WTC11 (cell line): ENCODE measurements around the gene CAMTA1. TPM values are rescaled to one million over a fixed set of nuclear protein-coding genes. Genes with fewer than 3 reads are reported as not detected.

ENCODE experiments used
- ATAC-seq: fragments of 200-7000 bp; cut with Tn5 transposase; 2 replicates; pipeline ENCODE4 v1.10.0; 2021; ENCODE audit warnings: mild to moderate bottlenecking, moderate library complexity
- CTCF ChIA-PET: fragments of 300-600 bp; sonication (Branson Sonifier 250); formaldehyde crosslinking; loops from one replicate; lab custom pipeline; 2021; ENCODE audit warnings: antibody characterized with exemption; lab: Charles Lee
- POLR2A ChIA-PET: fragments of 350-600 bp; sonication (Branson Sonifier 250); formaldehyde crosslinking; loops from one replicate; lab custom pipeline; 2021; ENCODE audit warnings: antibody characterized with exemption; lab: Charles Lee
- DNase-seq: peaks from one replicate; pipeline ENCODE4 v3.0.0; 2021; ENCODE audit warnings: low spot score
- H3K27ac Mint-ChIP-seq: 2 replicates; pipeline ENCODE4 v1.8.0; 2021; ENCODE audit warnings: mixed read lengths
- H3K27me3 Mint-ChIP-seq: 2 replicates; pipeline ENCODE4 v1.8.0; 2021; ENCODE audit warnings: low read depth, mild to moderate bottlenecking, moderate library complexity, mixed read lengths
- H3K36me3 Mint-ChIP-seq: 2 replicates; pipeline ENCODE4 v1.8.0; 2021; ENCODE audit warnings: mixed read lengths
- H3K4me1 Mint-ChIP-seq: 2 replicates; pipeline ENCODE4 v1.8.0; 2022; ENCODE audit warnings: mixed read lengths
- H3K4me3 Mint-ChIP-seq: 2 replicates; pipeline ENCODE4 v1.8.0; 2021; ENCODE audit warnings: mild to moderate bottlenecking, moderate library complexity, mixed read lengths
- H3K9me3 Mint-ChIP-seq: 2 replicates; pipeline ENCODE4 v1.8.0; 2021; ENCODE audit warnings: mixed read lengths
- ATF1 ChIP-seq: sonication (generic); formaldehyde crosslinking; IDR thresholded peaks from 2 replicates; pipeline ENCODE4 v1.8.1; 2023; ENCODE audit warnings: mild to moderate bottlenecking, moderate library complexity, missing genetic modification reagents
- ELF4 ChIP-seq: sonication (generic); formaldehyde crosslinking; IDR thresholded peaks from 2 replicates; pipeline ENCODE4 v1.8.1; 2022; ENCODE audit warnings: low read depth, mild to moderate bottlenecking, moderate library complexity, missing genetic modification reagents
- ESRRA ChIP-seq: sonication (generic); formaldehyde crosslinking; IDR thresholded peaks from 2 replicates; pipeline ENCODE4 v1.8.1; 2022; ENCODE audit warnings: mild to moderate bottlenecking, missing genetic modification reagents, borderline replicate concordance
- ETV6 ChIP-seq: sonication (generic); formaldehyde crosslinking; IDR thresholded peaks from 2 replicates; pipeline ENCODE4 v1.8.1; 2022; ENCODE audit warnings: mild to moderate bottlenecking, missing genetic modification reagents
- GABPB1 ChIP-seq: sonication (generic); formaldehyde crosslinking; IDR thresholded peaks from 2 replicates; pipeline ENCODE4 v1.8.1; 2023; ENCODE audit warnings: mild to moderate bottlenecking, missing genetic modification reagents
- MLX ChIP-seq: sonication (generic); formaldehyde crosslinking; IDR thresholded peaks from 2 replicates; pipeline ENCODE4 v1.8.1; 2023; ENCODE audit warnings: mild to moderate bottlenecking, missing genetic modification reagents, moderate library complexity
- NFATC4 ChIP-seq: fragments of 250-450 bp; sonication (Bioruptor Pico); IDR thresholded peaks from 2 replicates; pipeline ENCODE4 v1.9.0; 2021; ENCODE audit warnings: mild to moderate bottlenecking
- NFE2L1 ChIP-seq: sonication (generic); formaldehyde crosslinking; IDR thresholded peaks from 2 replicates; pipeline ENCODE4 v1.8.1; 2023; ENCODE audit warnings: missing genetic modification reagents
- SMAD3 ChIP-seq: sonication (generic); formaldehyde crosslinking; IDR thresholded peaks from 2 replicates; pipeline ENCODE4 v1.8.0; 2022; ENCODE audit warnings: missing genetic modification reagents, mild to moderate bottlenecking, borderline replicate concordance
- SMAD4 ChIP-seq: sonication (generic); formaldehyde crosslinking; IDR thresholded peaks from 2 replicates; pipeline ENCODE4 v1.8.0; 2022; ENCODE audit warnings: mild to moderate bottlenecking, missing genetic modification reagents
- TEAD4 ChIP-seq: sonication (generic); formaldehyde crosslinking; IDR thresholded peaks from 2 replicates; pipeline ENCODE4 v1.8.0; 2022; ENCODE audit warnings: mild to moderate bottlenecking, missing genetic modification reagents
- USF2 ChIP-seq: sonication (generic); formaldehyde crosslinking; IDR thresholded peaks from 2 replicates; pipeline ENCODE4 v1.8.1; 2023; ENCODE audit warnings: mild to moderate bottlenecking, missing genetic modification reagents, moderate library complexity
- ZNF416 ChIP-seq: fragments of 250-450 bp; sonication (Bioruptor Pico); IDR thresholded peaks from 2 replicates; pipeline ENCODE4 v1.9.0; 2021; ENCODE audit warnings: mild to moderate bottlenecking, inconsistent platforms
- ZNF512 ChIP-seq: sonication (generic); formaldehyde crosslinking; IDR thresholded peaks from 2 replicates; pipeline ENCODE4 v1.8.1; 2022; ENCODE audit warnings: missing genetic modification reagents, borderline replicate concordance
- ZNF532 ChIP-seq: fragments of 250-450 bp; sonication (Bioruptor Pico); IDR thresholded peaks from 2 replicates; pipeline ENCODE4 v1.9.0; 2021; ENCODE audit warnings: mild to moderate bottlenecking, borderline replicate concordance
- ZNF671 ChIP-seq: fragments of 250-450 bp; sonication (Bioruptor Pico); IDR thresholded peaks from 2 replicates; pipeline ENCODE4 v1.8.0; 2021; ENCODE audit warnings: mild to moderate bottlenecking
- total RNA-seq: library from RNA; stranded (reverse); gene quantifications from 3 replicates; pipeline ENCODE4 v1.2.3, GENCODE V29; 2021
- TF ChIP-seq, protein P1 (sequence below): sonication (generic); formaldehyde crosslinking; IDR thresholded peaks from 2 replicates; pipeline ENCODE4 v1.8.1; 2022; ENCODE audit warnings: mild to moderate bottlenecking, missing genetic modification reagents, moderate library complexity, borderline replicate concordance

Gene CAMTA1
- total RNA-seq, 1 experiment from 2014 or later: 86.4 TPM

- TF ChIP-seq ZNF671 (CRISPR knock-in tag): no peak
- TF ChIP-seq NFE2L1 (CRISPR knock-in tag): no peak
- no peak for TF ChIP-seq ETV6 (CRISPR knock-in tag)
- TF ChIP-seq NFATC4: no peak
- TF ChIP-seq, all 79 proteins: peak for 0
Measured at GRCh38 chr1:7345516-7345915, 560.3 kb downstream of the CAMTA1 start (continued).

DNA sequence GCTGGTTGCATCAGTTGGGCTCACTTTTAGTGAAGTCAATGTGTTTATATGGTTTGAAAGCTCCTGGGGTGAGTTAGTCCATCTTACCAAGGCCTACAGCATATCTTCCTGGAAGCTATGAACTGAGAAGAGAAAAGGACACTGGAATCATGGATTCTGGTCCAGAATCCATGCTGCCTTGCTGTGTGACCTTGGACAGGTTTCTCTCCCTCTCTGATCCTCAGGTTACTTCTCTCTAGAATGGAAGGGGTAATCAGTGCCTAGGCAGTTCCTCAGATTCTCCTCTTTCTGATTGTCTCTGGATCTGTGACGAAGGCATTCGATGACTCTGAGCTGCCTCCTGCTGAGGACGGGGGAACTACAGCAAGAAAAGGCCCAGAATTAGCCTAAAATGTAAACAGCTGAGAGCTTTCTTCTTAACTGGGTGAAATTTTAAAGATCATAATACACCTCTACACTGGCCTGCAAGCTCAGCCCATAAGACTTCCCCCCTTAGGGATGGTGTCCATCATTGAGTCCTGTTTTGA, 560.9 kb downstream of the CAMTA1 start:
- Mint-ChIP-seq H3K27ac (no peak overlapping the region; the same call in 1 of the 2 replicates), H3K27me3 (no peaks in the 10 kb centered on the region; the same call in 1 of the 2 replicates), H3K4me1 (peaks cover 4% of the 10 kb centered on the region; the same call in 1 of the 2 replicates), H3K4me3 (no peak overlapping the region), H3K36me3 (no peaks in the 10 kb centered on the region), H3K9me3 (no peaks in the 10 kb centered on the region)
- CTCF ChIA-PET: interaction anchor here (0.9 to 1.5 kb wide), 9 partner anchors 11 to 215 kb away, joined by 3 to 5 read pairs (median 4); no protein-coding TSS in a partner anchor
- POLR2A ChIA-PET: no interaction called here
- ATAC-seq (no peak), DNase-seq (no peak)
- TF ChIP-seq NFE2L1 (CRISPR knock-in tag) (no peak), SMAD4 (CRISPR knock-in tag) (no peak), ZNF416 (CRISPR knock-in tag) (no peak), ATF1 (CRISPR knock-in tag) (no peak), ZNF532 (CRISPR knock-in tag) (no peak), USF2 (CRISPR knock-in tag) (no peak), ETV6 (CRISPR knock-in tag) (no peak), ESRRA (no peak), ZNF512 (CRISPR knock-in tag) (no peak), SMAD3 (no peak), TEAD4 (no peak), GABPB1 (CRISPR knock-in tag) (no peak), ELF4 (CRISPR knock-in tag) (no peak), MLX (CRISPR knock-in tag) (no peak)
- TF ChIP-seq, protein P1, sequence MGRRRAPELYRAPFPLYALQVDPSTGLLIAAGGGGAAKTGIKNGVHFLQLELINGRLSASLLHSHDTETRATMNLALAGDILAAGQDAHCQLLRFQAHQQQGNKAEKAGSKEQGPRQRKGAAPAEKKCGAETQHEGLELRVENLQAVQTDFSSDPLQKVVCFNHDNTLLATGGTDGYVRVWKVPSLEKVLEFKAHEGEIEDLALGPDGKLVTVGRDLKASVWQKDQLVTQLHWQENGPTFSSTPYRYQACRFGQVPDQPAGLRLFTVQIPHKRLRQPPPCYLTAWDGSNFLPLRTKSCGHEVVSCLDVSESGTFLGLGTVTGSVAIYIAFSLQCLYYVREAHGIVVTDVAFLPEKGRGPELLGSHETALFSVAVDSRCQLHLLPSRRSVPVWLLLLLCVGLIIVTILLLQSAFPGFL: no peak
